NCI-H1092 (cell line): ENCODE data around the gene HOXC5.
"Not testable (repeated sequence)": the region's sequence is repeated elsewhere in the genome, so short reads cannot be mapped to it uniquely, and the experiment has no call there.

Experiments
- DNase-seq: peaks from one replicate; lab custom pipeline; 2025; lab: John Stamatoyannopoulos, UW

Gene HOXC5

GRCh38 chr12:54066408-54066807 is 33.6 kb downstream of the HOXC5 start:
- DNase-seq: no peak

- no peak for DNase-seq
These were observed 35.7 kb downstream of the HOXC5 start for GRCh38 chr12:54068418-54069070.

DNA sequence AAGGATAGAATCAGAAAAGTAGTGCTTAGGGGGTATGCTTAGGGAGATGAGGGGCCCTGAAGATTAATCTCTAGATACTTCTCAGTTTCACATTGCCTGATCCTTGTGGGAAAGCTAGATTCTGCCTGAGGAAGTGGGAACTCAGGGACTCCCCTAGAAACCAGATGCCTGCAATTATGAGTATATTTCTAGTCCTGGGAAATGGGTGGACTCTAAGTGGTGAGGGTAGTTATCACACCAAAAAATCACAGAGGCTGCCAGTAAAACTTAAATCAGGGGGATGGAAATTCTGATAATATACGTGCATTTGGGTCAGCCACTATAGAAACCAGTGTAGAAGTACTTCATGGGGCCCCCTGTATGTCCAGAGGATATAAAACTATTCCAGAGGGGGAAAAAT is 39.1 kb downstream of the HOXC5 start:
- DNase-seq: no peak

DNA sequence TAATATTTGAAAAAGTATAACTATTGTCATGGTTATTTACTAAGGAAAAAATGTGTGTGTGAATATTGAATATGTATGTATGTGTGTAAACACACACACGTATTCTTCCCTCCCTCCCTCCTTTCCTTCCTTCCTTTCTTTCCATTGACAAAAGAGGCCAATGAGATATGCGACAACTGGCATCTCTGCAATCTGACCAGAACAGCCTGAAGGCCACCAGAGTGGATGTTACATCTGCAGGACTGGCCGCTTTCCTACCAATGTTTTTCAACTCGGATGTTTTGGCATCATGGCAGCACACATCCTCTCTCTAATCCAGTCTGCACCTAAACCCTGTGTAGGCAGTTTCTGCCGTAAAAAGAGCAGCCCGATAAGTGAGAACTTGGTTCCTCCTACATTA is 41.5 kb downstream of the HOXC5 start:
- no peak for DNase-seq

GRCh38 chr12:54075409-54075808 is 42.6 kb downstream of the HOXC5 start:
- no peak for DNase-seq

- no peak for DNase-seq
These were observed 43.1 kb downstream of the HOXC5 start for GRCh38 chr12:54075974-54076373.

DNA sequence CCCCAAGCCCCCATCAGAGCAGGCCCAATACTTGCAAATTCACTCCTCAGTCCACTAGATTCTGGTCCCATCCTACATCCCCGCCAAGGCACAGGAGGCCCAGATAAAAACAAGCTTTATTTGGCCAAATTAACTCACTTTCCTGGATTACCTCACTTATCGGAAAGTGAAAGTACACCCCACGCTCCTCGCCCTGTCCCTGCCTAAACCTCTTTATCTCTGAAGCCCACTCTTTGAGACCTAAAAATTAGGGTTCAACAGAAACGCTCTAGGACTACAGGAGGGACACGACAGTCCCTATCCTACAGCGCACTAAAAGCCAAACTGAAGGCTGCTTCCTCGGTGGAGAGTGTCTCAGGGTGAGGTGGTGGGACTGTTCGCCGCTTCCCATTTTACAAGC is 45.0 kb downstream of the HOXC5 start:
- not testable (repeated sequence) for DNase-seq

DNA sequence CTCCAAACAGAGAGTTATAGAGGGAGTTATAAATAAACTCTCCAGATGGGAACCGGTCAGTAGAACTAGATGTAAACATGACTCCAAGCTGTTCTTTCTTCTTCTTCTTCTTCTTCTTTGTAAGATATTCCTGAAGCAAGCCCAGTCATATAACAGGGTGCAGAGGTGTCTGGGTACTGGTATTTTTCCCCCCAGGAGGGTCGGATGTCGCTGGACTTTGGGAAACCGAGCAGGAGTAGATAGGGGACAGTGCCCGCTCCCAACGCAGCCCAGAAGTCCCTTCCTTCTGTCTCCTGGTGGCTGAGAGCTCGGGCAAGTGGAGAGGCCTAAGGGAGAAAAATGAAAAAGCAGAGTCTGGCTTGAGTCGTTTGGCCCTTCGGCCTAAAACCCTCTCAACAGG is 46.3 kb downstream of the HOXC5 start:
- not testable (repeated sequence) for DNase-seq

DNA sequence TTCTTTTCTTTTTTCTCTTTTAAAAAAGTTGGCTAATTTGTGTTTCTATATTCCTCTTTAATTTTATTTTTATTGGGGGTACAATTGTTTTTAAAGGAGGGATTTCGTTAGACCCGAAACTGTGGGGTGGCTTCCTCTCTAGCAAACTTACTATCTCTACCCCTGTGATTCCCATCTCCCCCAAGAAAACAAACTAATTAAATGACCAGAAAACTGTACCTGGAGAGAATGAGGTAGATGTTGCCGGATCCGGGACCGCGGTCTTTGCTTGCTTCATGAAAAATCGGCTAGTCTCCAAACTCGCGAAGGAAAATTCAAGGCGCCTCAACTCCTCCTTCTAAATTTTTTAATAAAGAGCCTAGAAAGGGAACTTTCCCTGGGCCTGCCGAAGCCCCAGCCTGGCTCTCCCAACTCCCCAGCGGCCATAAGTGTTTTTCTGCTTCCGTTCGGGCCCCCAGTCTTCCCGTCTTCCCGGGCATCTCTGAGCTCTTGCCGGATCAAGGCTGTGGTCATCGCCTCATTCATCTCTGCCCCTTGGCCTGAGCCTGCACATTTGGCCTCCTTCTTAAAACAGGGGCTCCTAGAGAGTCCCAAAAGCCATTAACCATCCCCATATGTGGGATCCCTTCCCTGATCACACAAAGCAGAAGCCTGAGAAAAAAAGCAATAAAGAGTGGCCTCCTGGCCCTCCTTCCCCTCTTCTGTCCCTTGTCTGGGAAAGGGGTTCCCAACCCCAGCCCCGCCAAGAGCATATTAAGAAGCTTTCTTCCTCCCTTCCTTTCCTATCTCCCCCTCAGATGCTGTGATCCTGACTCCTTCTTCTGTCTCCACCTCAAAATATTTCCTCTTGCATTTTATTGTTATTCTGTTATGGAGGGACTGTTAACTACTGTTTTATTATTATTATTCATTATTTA is 47.4 kb downstream of the HOXC5 start:
- not testable (repeated sequence) for DNase-seq

DNA sequence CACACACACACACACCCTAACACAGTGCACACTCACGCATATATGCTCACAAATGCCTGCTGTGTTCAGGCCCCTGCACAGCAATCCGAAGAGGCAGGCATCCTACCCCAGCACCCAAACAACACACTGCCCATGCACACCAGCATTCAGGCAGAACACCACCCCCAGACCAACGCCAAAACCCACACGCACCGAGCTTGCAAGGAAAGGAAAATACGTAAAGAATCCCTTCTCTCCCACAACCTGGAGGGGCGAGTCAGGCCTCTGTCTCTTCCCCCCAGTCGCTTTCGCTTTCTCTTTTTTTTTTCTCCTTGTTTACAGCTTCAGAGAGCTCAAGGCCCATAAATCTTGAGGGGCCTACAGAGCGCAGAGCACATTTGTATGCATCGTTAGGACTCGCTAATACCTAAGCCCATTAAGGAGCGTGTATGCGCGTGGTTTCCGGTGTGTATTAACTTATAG is 48.2 kb downstream of the HOXC5 start:
- not testable (repeated sequence) for DNase-seq

- DNase-seq: not testable (repeated sequence)
These were observed 48.9 kb downstream of the HOXC5 start for GRCh38 chr12:54081581-54082396.

DNA sequence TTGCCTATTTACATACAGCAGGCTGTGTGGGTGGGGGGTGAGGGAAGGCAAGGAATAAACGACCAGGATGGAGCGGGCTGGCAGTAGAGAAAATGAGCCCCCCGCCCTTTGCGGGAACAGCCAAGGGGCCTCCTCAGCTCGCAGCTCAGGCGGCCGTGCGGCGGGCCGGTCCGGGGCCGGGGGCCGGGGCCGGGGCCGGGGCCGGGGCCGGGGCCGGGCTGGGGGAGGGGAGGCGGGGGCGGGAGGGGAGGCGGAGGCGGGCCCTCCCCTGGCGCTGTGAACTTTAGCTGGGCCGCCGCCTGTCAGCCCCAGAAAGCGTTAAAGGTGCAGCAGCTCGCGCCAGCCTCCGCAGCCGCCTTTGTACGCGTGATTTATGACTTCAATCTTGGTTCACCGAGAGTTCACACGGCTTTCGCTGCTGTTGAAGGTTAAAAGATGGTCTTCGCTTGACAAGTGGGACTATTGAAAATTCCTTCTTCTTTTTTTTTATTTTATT is 49.6 kb downstream of the HOXC5 start:
- peak; percentile 43 for DNase-seq
